WTC11 (cell line): ENCODE data around the gene SRSF11. TPM values are rescaled to one million over a fixed set of nuclear protein-coding genes. Genes with fewer than 3 reads are reported as not detected.

Source experiments
- ATAC-seq: fragments of 200-7000 bp; cut with Tn5 transposase; 2 replicates; pipeline ENCODE4 v1.10.0; 2021; ENCODE audit warnings: mild to moderate bottlenecking, moderate library complexity
- CTCF ChIA-PET: fragments of 300-600 bp; sonication (Branson Sonifier 250); formaldehyde crosslinking; loops from one replicate; lab custom pipeline; 2021; ENCODE audit warnings: antibody characterized with exemption; lab: Charles Lee
- POLR2A ChIA-PET: fragments of 350-600 bp; sonication (Branson Sonifier 250); formaldehyde crosslinking; loops from one replicate; lab custom pipeline; 2021; ENCODE audit warnings: antibody characterized with exemption; lab: Charles Lee
- DNase-seq: peaks from one replicate; pipeline ENCODE4 v3.0.0; 2021; ENCODE audit warnings: low spot score
- H3K27ac Mint-ChIP-seq: 2 replicates; pipeline ENCODE4 v1.8.0; 2021; ENCODE audit warnings: mixed read lengths
- H3K27me3 Mint-ChIP-seq: 2 replicates; pipeline ENCODE4 v1.8.0; 2021; ENCODE audit warnings: low read depth, mild to moderate bottlenecking, moderate library complexity, mixed read lengths
- H3K36me3 Mint-ChIP-seq: 2 replicates; pipeline ENCODE4 v1.8.0; 2021; ENCODE audit warnings: mixed read lengths
- H3K4me1 Mint-ChIP-seq: 2 replicates; pipeline ENCODE4 v1.8.0; 2022; ENCODE audit warnings: mixed read lengths
- H3K4me3 Mint-ChIP-seq: 2 replicates; pipeline ENCODE4 v1.8.0; 2021; ENCODE audit warnings: mild to moderate bottlenecking, moderate library complexity, mixed read lengths
- H3K9me3 Mint-ChIP-seq: 2 replicates; pipeline ENCODE4 v1.8.0; 2021; ENCODE audit warnings: mixed read lengths
- CBFB ChIP-seq: sonication (generic); formaldehyde crosslinking; IDR thresholded peaks from 2 replicates; pipeline ENCODE4 v1.8.1; 2022; ENCODE audit warnings: mild to moderate bottlenecking, low read depth, missing genetic modification reagents
- ELF4 ChIP-seq: sonication (generic); formaldehyde crosslinking; IDR thresholded peaks from 2 replicates; pipeline ENCODE4 v1.8.1; 2022; ENCODE audit warnings: low read depth, mild to moderate bottlenecking, moderate library complexity, missing genetic modification reagents
- EMX1 ChIP-seq: fragments of 250-450 bp; sonication (Bioruptor Pico); IDR thresholded peaks from 2 replicates; pipeline ENCODE4 v1.8.0; 2021; ENCODE audit warnings: mild to moderate bottlenecking
- ESRRA ChIP-seq: sonication (generic); formaldehyde crosslinking; IDR thresholded peaks from 2 replicates; pipeline ENCODE4 v1.8.1; 2022; ENCODE audit warnings: mild to moderate bottlenecking, missing genetic modification reagents, borderline replicate concordance
- GTF2I ChIP-seq: fragments of 250-450 bp; sonication (Bioruptor Pico); conservative IDR thresholded peaks from 2 replicates; pipeline ENCODE4 v1.4.0; 2021; ENCODE audit warnings: mild to moderate bottlenecking
- MXD4 ChIP-seq: fragments of 250-450 bp; sonication (Bioruptor Pico); IDR thresholded peaks from 2 replicates; pipeline ENCODE4 v1.8.0; 2021; ENCODE audit warnings: mild to moderate bottlenecking, moderate library complexity, borderline replicate concordance
- NFYB ChIP-seq: sonication (generic); formaldehyde crosslinking; conservative IDR thresholded peaks from 2 replicates; pipeline ENCODE4 v1.8.0; 2022; ENCODE audit warnings: low read depth, missing genetic modification reagents
- PRRX2 ChIP-seq: fragments of 250-450 bp; sonication (Bioruptor Pico); IDR thresholded peaks from 2 replicates; pipeline ENCODE4 v1.8.0; 2021; ENCODE audit warnings: mild to moderate bottlenecking
- SOX15 ChIP-seq: fragments of 250-450 bp; sonication (Bioruptor Pico); IDR thresholded peaks from 2 replicates; pipeline ENCODE4 v1.9.0; 2021; ENCODE audit warnings: mild to moderate bottlenecking
- ZBTB21 ChIP-seq: sonication (generic); formaldehyde crosslinking; IDR thresholded peaks from 2 replicates; pipeline ENCODE4 v1.8.1; 2023; ENCODE audit warnings: mild to moderate bottlenecking, missing genetic modification reagents, borderline replicate concordance
- ZNF232 ChIP-seq: sonication (generic); formaldehyde crosslinking; IDR thresholded peaks from 2 replicates; pipeline ENCODE4 v1.8.0; 2022; ENCODE audit warnings: mild to moderate bottlenecking, missing genetic modification reagents
- ZNF396 ChIP-seq: fragments of 250-450 bp; sonication (Bioruptor Pico); IDR thresholded peaks from 2 replicates; pipeline ENCODE4 v1.8.0; 2021; ENCODE audit warnings: mild to moderate bottlenecking, moderate library complexity, borderline replicate concordance
- total RNA-seq: library from RNA; stranded (reverse); gene quantifications from 3 replicates; pipeline ENCODE4 v1.2.3, GENCODE V29; 2021
- TF ChIP-seq, protein P1 (sequence below): fragments of 200-600 bp; IDR thresholded peaks from 2 replicates; pipeline ENCODE4 v1.8.0; 2022; ENCODE audit warnings: antibody characterized with exemption
- TF ChIP-seq, protein P2 (sequence below): sonication (generic); formaldehyde crosslinking; IDR thresholded peaks from 2 replicates; pipeline ENCODE4 v1.8.1; 2023; ENCODE audit warnings: mild to moderate bottlenecking, moderate library complexity, missing genetic modification reagents
- TF ChIP-seq, protein P3 (sequence below): sonication (generic); formaldehyde crosslinking; IDR thresholded peaks from 2 replicates; pipeline ENCODE4 v1.8.1; 2023; ENCODE audit warnings: mild to moderate bottlenecking, missing genetic modification reagents
- TF ChIP-seq, protein P4 (sequence below): sonication (generic); formaldehyde crosslinking; IDR thresholded peaks from 2 replicates; pipeline ENCODE4 v1.8.0; 2022; ENCODE audit warnings: mild to moderate bottlenecking, missing genetic modification reagents
- TF ChIP-seq, protein P5 (sequence below): sonication (generic); formaldehyde crosslinking; IDR thresholded peaks from 2 replicates; pipeline ENCODE4 v1.8.1; 2022; ENCODE audit warnings: low read depth, mild to moderate bottlenecking, moderate library complexity, missing genetic modification reagents, borderline replicate concordance
- TF ChIP-seq, protein P6 (sequence below): sonication (generic); formaldehyde crosslinking; IDR thresholded peaks from 2 replicates; pipeline ENCODE4 v1.8.1; 2023; ENCODE audit warnings: mild to moderate bottlenecking, missing genetic modification reagents

Gene SRSF11
- total RNA-seq, 1 experiment from 2014 or later: 193 TPM

DNA sequence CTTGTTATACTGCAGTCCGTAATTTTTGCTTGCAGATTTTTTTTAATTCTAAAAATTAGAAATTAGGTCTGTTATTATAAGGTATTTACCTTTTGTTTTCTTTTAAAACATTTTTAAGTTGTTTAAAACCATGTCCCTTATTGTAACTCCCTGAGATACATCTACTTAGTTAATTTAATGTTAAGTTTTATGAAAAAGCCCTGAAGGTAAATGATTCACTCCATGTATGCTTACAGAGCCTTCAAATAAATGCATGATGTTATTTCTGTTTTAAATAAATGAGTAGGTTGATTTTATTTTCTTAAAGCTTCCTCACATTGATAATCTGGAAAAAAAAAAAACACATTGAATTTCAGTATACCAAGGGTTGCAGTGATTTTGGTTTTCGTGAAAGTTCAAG is 7.5 kb downstream of the SRSF11 start:
- Mint-ChIP-seq H3K4me1 (peaks cover 22% of the 10 kb centered on the region), H3K27ac (no peak overlapping the region), H3K27me3 (no peaks in the 10 kb centered on the region), H3K9me3 (no peaks in the 10 kb centered on the region), H3K36me3 (peaks cover 64% of the 10 kb centered on the region), H3K4me3 (no peak overlapping the region)
- DNase-seq (no peak), ATAC-seq (no peak)
- POLR2A ChIA-PET: no interaction called here
- TF ChIP-seq, protein P1, sequence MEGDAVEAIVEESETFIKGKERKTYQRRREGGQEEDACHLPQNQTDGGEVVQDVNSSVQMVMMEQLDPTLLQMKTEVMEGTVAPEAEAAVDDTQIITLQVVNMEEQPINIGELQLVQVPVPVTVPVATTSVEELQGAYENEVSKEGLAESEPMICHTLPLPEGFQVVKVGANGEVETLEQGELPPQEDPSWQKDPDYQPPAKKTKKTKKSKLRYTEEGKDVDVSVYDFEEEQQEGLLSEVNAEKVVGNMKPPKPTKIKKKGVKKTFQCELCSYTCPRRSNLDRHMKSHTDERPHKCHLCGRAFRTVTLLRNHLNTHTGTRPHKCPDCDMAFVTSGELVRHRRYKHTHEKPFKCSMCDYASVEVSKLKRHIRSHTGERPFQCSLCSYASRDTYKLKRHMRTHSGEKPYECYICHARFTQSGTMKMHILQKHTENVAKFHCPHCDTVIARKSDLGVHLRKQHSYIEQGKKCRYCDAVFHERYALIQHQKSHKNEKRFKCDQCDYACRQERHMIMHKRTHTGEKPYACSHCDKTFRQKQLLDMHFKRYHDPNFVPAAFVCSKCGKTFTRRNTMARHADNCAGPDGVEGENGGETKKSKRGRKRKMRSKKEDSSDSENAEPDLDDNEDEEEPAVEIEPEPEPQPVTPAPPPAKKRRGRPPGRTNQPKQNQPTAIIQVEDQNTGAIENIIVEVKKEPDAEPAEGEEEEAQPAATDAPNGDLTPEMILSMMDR: no peak
- no peak for TF ChIP-seq CBFB (CRISPR knock-in tag)
- TF ChIP-seq ZNF232: no peak
- no peak for TF ChIP-seq ESRRA
- no peak for TF ChIP-seq ZNF396 (CRISPR knock-in tag)
- CTCF ChIA-PET: no interaction called here

DNA sequence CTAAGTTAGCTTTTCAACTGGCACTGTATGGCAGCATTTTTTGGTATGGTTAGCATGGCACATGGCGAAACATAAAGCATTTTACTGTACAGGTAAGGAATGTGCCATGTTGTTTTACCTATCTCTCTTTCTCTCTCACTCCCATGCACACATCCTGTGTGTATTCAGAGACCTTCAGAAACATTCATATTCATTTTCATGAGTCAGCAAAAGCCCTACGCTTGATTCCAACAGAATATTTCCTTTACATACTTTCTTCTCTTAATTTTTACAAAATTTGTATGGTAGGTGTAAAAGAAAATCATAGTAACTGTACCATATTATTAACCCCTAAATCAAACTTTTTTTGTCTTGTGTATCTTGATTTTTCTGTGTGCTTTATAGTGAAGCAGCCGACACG is 10.3 kb downstream of the SRSF11 start:
- CTCF ChIA-PET: no interaction called here
- POLR2A ChIA-PET: no interaction called here
- no peak overlapping the region for H3K4me3 Mint-ChIP-seq
- H3K27me3 Mint-ChIP-seq: no peaks in the 10 kb centered on the region
- no peak for DNase-seq
- ATAC-seq: no peak
- no peaks in the 10 kb centered on the region for H3K9me3 Mint-ChIP-seq
- peaks cover 9% of the 10 kb centered on the region; the same call in 1 of the 2 replicates for H3K4me1 Mint-ChIP-seq
- H3K27ac Mint-ChIP-seq: no peak overlapping the region
- TF ChIP-seq PRRX2 (CRISPR knock-in tag): no peak
- TF ChIP-seq, protein P2, sequence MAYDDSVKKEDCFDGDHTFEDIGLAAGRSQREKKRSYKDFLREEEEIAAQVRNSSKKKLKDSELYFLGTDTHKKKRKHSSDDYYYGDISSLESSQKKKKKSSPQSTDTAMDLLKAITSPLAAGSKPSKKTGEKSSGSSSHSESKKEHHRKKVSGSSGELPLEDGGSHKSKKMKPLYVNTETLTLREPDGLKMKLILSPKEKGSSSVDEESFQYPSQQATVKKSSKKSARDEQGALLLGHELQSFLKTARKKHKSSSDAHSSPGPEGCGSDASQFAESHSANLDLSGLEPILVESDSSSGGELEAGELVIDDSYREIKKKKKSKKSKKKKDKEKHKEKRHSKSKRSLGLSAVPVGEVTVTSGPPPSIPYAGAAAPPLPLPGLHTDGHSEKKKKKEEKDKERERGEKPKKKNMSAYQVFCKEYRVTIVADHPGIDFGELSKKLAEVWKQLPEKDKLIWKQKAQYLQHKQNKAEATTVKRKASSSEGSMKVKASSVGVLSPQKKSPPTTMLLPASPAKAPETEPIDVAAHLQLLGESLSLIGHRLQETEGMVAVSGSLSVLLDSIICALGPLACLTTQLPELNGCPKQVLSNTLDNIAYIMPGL: no peak
- TF ChIP-seq ESRRA: no peak
- TF ChIP-seq, protein P3, sequence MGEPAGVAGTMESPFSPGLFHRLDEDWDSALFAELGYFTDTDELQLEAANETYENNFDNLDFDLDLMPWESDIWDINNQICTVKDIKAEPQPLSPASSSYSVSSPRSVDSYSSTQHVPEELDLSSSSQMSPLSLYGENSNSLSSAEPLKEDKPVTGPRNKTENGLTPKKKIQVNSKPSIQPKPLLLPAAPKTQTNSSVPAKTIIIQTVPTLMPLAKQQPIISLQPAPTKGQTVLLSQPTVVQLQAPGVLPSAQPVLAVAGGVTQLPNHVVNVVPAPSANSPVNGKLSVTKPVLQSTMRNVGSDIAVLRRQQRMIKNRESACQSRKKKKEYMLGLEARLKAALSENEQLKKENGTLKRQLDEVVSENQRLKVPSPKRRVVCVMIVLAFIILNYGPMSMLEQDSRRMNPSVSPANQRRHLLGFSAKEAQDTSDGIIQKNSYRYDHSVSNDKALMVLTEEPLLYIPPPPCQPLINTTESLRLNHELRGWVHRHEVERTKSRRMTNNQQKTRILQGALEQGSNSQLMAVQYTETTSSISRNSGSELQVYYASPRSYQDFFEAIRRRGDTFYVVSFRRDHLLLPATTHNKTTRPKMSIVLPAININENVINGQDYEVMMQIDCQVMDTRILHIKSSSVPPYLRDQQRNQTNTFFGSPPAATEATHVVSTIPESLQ (CRISPR knock-in tag): no peak
- no peak for TF ChIP-seq GTF2I (CRISPR knock-in tag)
- no peak for TF ChIP-seq ELF4 (CRISPR knock-in tag)
- TF ChIP-seq, protein P4, sequence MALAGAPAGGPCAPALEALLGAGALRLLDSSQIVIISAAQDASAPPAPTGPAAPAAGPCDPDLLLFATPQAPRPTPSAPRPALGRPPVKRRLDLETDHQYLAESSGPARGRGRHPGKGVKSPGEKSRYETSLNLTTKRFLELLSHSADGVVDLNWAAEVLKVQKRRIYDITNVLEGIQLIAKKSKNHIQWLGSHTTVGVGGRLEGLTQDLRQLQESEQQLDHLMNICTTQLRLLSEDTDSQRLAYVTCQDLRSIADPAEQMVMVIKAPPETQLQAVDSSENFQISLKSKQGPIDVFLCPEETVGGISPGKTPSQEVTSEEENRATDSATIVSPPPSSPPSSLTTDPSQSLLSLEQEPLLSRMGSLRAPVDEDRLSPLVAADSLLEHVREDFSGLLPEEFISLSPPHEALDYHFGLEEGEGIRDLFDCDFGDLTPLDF (CRISPR knock-in tag): no peak
- TF ChIP-seq ZBTB21 (CRISPR knock-in tag): no peak
- TF ChIP-seq, protein P5, sequence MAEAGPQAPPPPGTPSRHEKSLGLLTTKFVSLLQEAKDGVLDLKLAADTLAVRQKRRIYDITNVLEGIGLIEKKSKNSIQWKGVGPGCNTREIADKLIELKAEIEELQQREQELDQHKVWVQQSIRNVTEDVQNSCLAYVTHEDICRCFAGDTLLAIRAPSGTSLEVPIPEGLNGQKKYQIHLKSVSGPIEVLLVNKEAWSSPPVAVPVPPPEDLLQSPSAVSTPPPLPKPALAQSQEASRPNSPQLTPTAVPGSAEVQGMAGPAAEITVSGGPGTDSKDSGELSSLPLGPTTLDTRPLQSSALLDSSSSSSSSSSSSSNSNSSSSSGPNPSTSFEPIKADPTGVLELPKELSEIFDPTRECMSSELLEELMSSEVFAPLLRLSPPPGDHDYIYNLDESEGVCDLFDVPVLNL: no peak
- peaks cover 79% of the 10 kb centered on the region for H3K36me3 Mint-ChIP-seq

DNA sequence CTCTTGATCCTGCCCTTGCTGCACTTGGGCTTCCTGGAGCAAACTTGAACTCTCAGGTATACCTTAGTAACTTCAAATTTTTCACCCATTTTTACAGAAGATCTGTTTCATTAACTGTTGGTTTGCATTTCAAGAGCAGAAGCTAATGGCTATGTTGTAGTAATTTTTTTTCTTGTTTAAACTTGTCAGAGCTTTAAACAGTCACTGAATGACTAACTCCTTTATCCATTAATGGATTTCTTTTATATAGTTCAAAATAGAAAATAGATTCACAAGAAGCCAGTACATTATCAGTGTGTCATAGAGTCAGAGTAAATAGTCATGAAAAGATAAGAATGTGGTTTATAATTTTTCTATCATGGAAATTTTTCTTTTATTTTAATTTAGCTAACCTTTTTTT is 13.6 kb downstream of the SRSF11 start:
- POLR2A ChIA-PET: no interaction called here
- CTCF ChIA-PET: no interaction called here
- Mint-ChIP-seq H3K9me3 (no peaks in the 10 kb centered on the region), H3K4me1 (no peaks in the 10 kb centered on the region), H3K27ac (no peak overlapping the region), H3K36me3 (peaks cover 85% of the 10 kb centered on the region), H3K4me3 (no peak overlapping the region), H3K27me3 (no peaks in the 10 kb centered on the region)
- DNase-seq: no peak
- no peak for ATAC-seq
- TF ChIP-seq MXD4 (CRISPR knock-in tag) (no peak), SOX15 (CRISPR knock-in tag) (no peak), EMX1 (CRISPR knock-in tag) (no peak), NFYB (CRISPR knock-in tag) (no peak)
- TF ChIP-seq, protein P6, sequence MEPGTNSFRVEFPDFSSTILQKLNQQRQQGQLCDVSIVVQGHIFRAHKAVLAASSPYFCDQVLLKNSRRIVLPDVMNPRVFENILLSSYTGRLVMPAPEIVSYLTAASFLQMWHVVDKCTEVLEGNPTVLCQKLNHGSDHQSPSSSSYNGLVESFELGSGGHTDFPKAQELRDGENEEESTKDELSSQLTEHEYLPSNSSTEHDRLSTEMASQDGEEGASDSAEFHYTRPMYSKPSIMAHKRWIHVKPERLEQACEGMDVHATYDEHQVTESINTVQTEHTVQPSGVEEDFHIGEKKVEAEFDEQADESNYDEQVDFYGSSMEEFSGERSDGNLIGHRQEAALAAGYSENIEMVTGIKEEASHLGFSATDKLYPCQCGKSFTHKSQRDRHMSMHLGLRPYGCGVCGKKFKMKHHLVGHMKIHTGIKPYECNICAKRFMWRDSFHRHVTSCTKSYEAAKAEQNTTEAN (CRISPR knock-in tag): no peak
